Activated CD4-positive, CD25-positive, alpha-beta regulatory T cell treated with anti-CD3 and anti-CD28 coated beads, Interleukin-2, amount 50 U/mL, for 24 hours (primary cell): ENCODE results near the gene ZC3H18.

ENCODE experiments used
- ATAC-seq, 2 donors: fragments of 150-1000 bp; cut with Tn5 transposase; one replicate each; pipeline ENCODE4 v1.10.0; 2021; ENCODE audit warnings: mild to moderate bottlenecking in 1 of 2, moderate library complexity in 1 of 2

Gene ZC3H18

GRCh38 chr16:88552166-88552565, 18.0 kb upstream of the ZC3H18 start:
- ATAC-seq: no peak

- no peak for ATAC-seq
Observed at GRCh38 chr16:88552815-88553214, 17.4 kb upstream of the ZC3H18 start.

GRCh38 chr16:88553739-88554138, 16.5 kb upstream of the ZC3H18 start:
- ATAC-seq: no peak

GRCh38 chr16:88554711-88555264, 15.4 kb upstream of the ZC3H18 start:
- no peak for ATAC-seq

GRCh38 chr16:88556294-88556988, 13.8 kb upstream of the ZC3H18 start:
- ATAC-seq: no peak

- peak in 1 of 2 donors; percentile 45 for ATAC-seq
Observed at GRCh38 chr16:88558457-88559442, 11.5 kb upstream of the ZC3H18 start.

GRCh38 chr16:88560714-88561484, 9.3 kb upstream of the ZC3H18 start:
- peak; percentile 35 to 39 for ATAC-seq

- ATAC-seq: peak in 1 of 2 donors; percentile 22
Observed at GRCh38 chr16:88561485-88562359, 8.5 kb upstream of the ZC3H18 start.

GRCh38 chr16:88566158-88566557, 4.0 kb upstream of the ZC3H18 start:
- peak; percentile 33 to 44 for ATAC-seq

GRCh38 chr16:88568710-88569613, 1.2 kb upstream of the ZC3H18 start:
- no peak for ATAC-seq

GRCh38 chr16:88569614-88569984, 604 bp upstream of the ZC3H18 start:
- peak; percentile 11 to 12 for ATAC-seq

GRCh38 chr16:88570691-88571092, 489 bp downstream of the ZC3H18 start:
- peak; percentile 24 to 48 for ATAC-seq

- no peak for ATAC-seq
Observed at GRCh38 chr16:88575251-88575650, 5.0 kb downstream of the ZC3H18 start.

- ATAC-seq: no peak
Observed at GRCh38 chr16:88576307-88576706, 6.1 kb downstream of the ZC3H18 start.

GRCh38 chr16:88577166-88577565, 7.0 kb downstream of the ZC3H18 start:
- ATAC-seq: no peak

- no peak for ATAC-seq
Observed at GRCh38 chr16:88578446-88579313, 8.5 kb downstream of the ZC3H18 start.

- no peak for ATAC-seq
Observed at GRCh38 chr16:88580371-88580770, 10.2 kb downstream of the ZC3H18 start.

- ATAC-seq: no peak
Observed at GRCh38 chr16:88581033-88581432, 10.8 kb downstream of the ZC3H18 start.

GRCh38 chr16:88582912-88583575, 12.8 kb downstream of the ZC3H18 start:
- peak in 1 of 2 donors; percentile 45 for ATAC-seq
